OCI-LY1 (cell line): ENCODE data around the gene IGF1R.

Experiments
- H2AFZ ChIP-seq: fragments of 200-600 bp; sonication (generic), shearing (Covaris generic); 2 replicates; pipeline ENCODE4 v1.6.0; 2014; ENCODE audit warnings: antibody characterized with exemption, mild to moderate bottlenecking, low read length
- H3F3A ChIP-seq: fragments of 200-600 bp; sonication (generic), shearing (Covaris generic); 2 replicates; pipeline ENCODE4 v1.6.0; 2014; ENCODE audit warnings: mild to moderate bottlenecking, antibody characterized with exemption, low read length, moderate library complexity; ENCODE audit not compliant: insufficient read depth
- H3K27ac ChIP-seq: fragments of 200-600 bp; sonication (generic); 2 replicates; pipeline ENCODE4 v1.5.1; 2014; ENCODE audit warnings: low read length, mixed run types, mild to moderate bottlenecking, low read depth; ENCODE audit not compliant: poor library complexity, severe bottlenecking
- H3K27me3 ChIP-seq: fragments of 200-600 bp; sonication (generic); 2 replicates; pipeline ENCODE4 v1.6.0; 2014; ENCODE audit warnings: antibody characterized with exemption, mild to moderate bottlenecking, low read length, moderate library complexity; ENCODE audit not compliant: insufficient read depth
- H3K36me3 ChIP-seq: fragments of 200-600 bp; sonication (generic); 2 replicates; pipeline ENCODE4 v1.6.1; 2014; ENCODE audit warnings: mild to moderate bottlenecking, antibody characterized with exemption, low read length, moderate library complexity, mixed read lengths; ENCODE audit not compliant: insufficient read depth
- H3K4me1 ChIP-seq: fragments of 200-600 bp; sonication (generic); 2 replicates; pipeline ENCODE4 v1.5.1; 2014; ENCODE audit warnings: mild to moderate bottlenecking, low read length, moderate library complexity; ENCODE audit not compliant: insufficient read depth, severe bottlenecking
- H3K4me2 ChIP-seq: fragments of 200-600 bp; sonication (generic), shearing (Covaris generic); 2 replicates; pipeline ENCODE4 v1.6.1; 2014; ENCODE audit warnings: low read length
- H3K4me3 ChIP-seq: fragments of 200-600 bp; sonication (generic); 2 replicates; pipeline ENCODE4 v1.5.1; 2014; ENCODE audit warnings: low read length, low read depth, mild to moderate bottlenecking, mixed read lengths; ENCODE audit not compliant: poor library complexity, severe bottlenecking
- H3K79me2 ChIP-seq: fragments of 200-600 bp; shearing (Covaris generic); 2 replicates; pipeline ENCODE4 v1.6.1; 2016; ENCODE audit warnings: mixed run types, low read length, mixed read lengths; ENCODE audit not compliant: insufficient read depth
- H3K9ac ChIP-seq: fragments of 200-600 bp; sonication (generic), shearing (Covaris generic); 2 replicates; pipeline ENCODE4 v1.6.1; 2014; ENCODE audit warnings: mild to moderate bottlenecking, low read length, mixed read lengths
- H3K9me2 ChIP-seq: fragments of 200-600 bp; sonication (generic), shearing (Covaris generic); 2 replicates; pipeline ENCODE4 v1.6.1; 2014; ENCODE audit warnings: low read depth, mild to moderate bottlenecking, low read length, mixed read lengths
- H3K9me3 ChIP-seq: fragments of 200-600 bp; shearing (Covaris generic); 2 replicates; pipeline ENCODE4 v1.6.1; 2014; ENCODE audit warnings: low read length, mixed read lengths
- H4K20me1 ChIP-seq: fragments of 200-600 bp; sonication (generic), shearing (Covaris generic); 2 replicates; pipeline ENCODE4 v1.6.0; 2016; ENCODE audit warnings: mild to moderate bottlenecking, low read length; ENCODE audit not compliant: insufficient read depth
- EZH2 ChIP-seq: fragments of 200-600 bp; sonication (generic), shearing (Covaris generic); IDR thresholded peaks from 2 replicates; pipeline ENCODE4 v1.8.0; 2017; ENCODE audit warnings: borderline replicate concordance, mixed run types, mild to moderate bottlenecking, antibody characterized with exemption, low read length, moderate library complexity, mixed read lengths
- TF ChIP-seq, protein P1 (sequence below): fragments of 200-600 bp; sonication (generic), shearing (Covaris generic); IDR thresholded peaks from 2 replicates; pipeline ENCODE4 v1.5.1; 2017; ENCODE audit warnings: mild to moderate bottlenecking, antibody characterized with exemption, low read length, moderate library complexity, mixed read lengths

IGF1R gene

DNA sequence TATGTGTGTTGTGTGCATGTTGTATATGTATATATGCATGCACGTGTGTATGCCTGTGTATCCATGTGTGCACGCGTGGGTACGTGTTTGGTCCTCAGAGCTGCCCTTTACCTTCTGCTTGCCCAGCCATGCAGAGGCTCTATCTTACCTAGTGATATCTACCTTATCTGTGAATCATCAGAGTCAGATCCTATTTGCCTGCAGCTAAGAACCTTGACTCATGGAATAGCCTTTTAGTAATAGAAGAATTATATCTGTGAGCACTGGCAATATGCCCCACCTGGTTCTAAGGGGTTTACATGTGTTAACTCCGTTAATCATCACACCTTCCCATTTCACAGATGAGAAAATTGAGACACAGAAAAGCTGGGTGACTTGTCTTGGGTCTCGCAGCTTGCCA is 348.3 kb downstream of the IGF1R start:
- Histone ChIP-seq H3K9ac (no peak overlapping the region), H3K4me3 (no peak overlapping the region), H3K36me3 (no peaks in the 10 kb centered on the region), H3K4me2 (no peak overlapping the region), H2AFZ (no peak overlapping the region), H3K9me2 (no peaks in the 10 kb centered on the region), H4K20me1 (no peaks in the 10 kb centered on the region), H3K9me3 (no peaks in the 10 kb centered on the region), H3K79me2 (no peaks in the 10 kb centered on the region), H3K27ac (no peak overlapping the region), H3K4me1 (no peaks in the 10 kb centered on the region), H3F3A (no peaks in the 10 kb centered on the region), H3K27me3 (no peaks in the 10 kb centered on the region)
- no peak for TF ChIP-seq EZH2
- TF ChIP-seq, protein P1, sequence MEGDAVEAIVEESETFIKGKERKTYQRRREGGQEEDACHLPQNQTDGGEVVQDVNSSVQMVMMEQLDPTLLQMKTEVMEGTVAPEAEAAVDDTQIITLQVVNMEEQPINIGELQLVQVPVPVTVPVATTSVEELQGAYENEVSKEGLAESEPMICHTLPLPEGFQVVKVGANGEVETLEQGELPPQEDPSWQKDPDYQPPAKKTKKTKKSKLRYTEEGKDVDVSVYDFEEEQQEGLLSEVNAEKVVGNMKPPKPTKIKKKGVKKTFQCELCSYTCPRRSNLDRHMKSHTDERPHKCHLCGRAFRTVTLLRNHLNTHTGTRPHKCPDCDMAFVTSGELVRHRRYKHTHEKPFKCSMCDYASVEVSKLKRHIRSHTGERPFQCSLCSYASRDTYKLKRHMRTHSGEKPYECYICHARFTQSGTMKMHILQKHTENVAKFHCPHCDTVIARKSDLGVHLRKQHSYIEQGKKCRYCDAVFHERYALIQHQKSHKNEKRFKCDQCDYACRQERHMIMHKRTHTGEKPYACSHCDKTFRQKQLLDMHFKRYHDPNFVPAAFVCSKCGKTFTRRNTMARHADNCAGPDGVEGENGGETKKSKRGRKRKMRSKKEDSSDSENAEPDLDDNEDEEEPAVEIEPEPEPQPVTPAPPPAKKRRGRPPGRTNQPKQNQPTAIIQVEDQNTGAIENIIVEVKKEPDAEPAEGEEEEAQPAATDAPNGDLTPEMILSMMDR = no peak

DNA sequence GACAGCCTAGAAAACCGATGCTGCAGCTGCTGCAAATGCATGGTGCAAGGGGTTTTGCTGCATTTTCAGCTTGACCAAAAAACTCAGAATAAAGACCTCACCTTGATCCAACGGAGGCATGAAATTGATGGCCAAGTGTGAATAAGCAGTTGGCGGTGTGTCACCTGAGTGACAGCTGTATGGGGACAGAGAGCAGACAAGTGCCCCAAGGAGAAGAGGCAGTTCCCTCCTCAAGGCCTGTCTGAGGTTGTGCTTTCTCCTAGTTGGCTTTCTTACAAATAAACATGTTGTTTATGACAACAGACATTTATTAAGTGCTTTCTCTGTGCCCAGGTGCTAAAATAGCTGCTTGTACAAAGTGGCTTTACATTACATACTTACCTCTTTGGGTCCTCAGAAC is 349.0 kb downstream of the IGF1R start:
- no peak overlapping the region for H3K27ac ChIP-seq
- H3K4me3 ChIP-seq = no peak overlapping the region
- H3F3A ChIP-seq = no peaks in the 10 kb centered on the region
- H3K9me3 ChIP-seq = no peaks in the 10 kb centered on the region
- no peaks in the 10 kb centered on the region for H3K9me2 ChIP-seq
- no peaks in the 10 kb centered on the region for H4K20me1 ChIP-seq
- H3K79me2 ChIP-seq = no peaks in the 10 kb centered on the region
- H2AFZ ChIP-seq = no peak overlapping the region
- H3K4me1 ChIP-seq = no peaks in the 10 kb centered on the region
- H3K9ac ChIP-seq = no peak overlapping the region
- H3K4me2 ChIP-seq = no peak overlapping the region
- H3K36me3 ChIP-seq = no peaks in the 10 kb centered on the region
- no peak for TF ChIP-seq EZH2
- TF ChIP-seq, protein P1 = no peak
- no peaks in the 10 kb centered on the region for H3K27me3 ChIP-seq

DNA sequence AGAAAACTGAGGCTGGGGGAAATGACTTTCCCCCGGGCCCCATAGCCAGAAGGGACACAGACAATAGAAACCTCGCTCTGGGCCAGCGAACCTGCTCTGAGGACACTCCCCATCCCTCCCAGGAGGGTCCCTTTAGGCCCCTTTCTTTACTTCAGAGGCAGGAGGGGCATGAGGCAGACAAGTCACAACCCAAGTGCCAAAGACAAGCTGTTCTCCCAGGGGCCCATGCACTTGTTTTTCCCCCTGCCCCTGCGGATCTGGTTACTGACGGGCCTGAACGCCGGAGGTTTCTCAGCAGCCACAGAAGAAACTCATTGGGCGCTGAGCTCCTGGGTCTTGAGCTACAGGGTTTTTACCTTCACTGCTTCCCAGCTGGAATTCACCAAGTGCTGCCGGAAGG is 349.4 kb downstream of the IGF1R start:
- H3K4me2 ChIP-seq = no peak overlapping the region
- no peaks in the 10 kb centered on the region for H3F3A ChIP-seq
- no peaks in the 10 kb centered on the region for H3K4me1 ChIP-seq
- no peak overlapping the region for H3K9ac ChIP-seq
- no peak overlapping the region for H3K4me3 ChIP-seq
- no peak for TF ChIP-seq EZH2
- TF ChIP-seq, protein P1 = no peak
- H3K9me3 ChIP-seq = no peaks in the 10 kb centered on the region
- no peak overlapping the region for H3K27ac ChIP-seq
- no peaks in the 10 kb centered on the region for H3K36me3 ChIP-seq
- no peaks in the 10 kb centered on the region for H3K27me3 ChIP-seq
- no peak overlapping the region for H2AFZ ChIP-seq
- H4K20me1 ChIP-seq = no peaks in the 10 kb centered on the region
- no peaks in the 10 kb centered on the region for H3K9me2 ChIP-seq
- no peaks in the 10 kb centered on the region for H3K79me2 ChIP-seq
